Measurements from ENCODE around the gene PIGM.

PIGM gene

GRCh38 chr1:160018347-160018746 lies 13.4 kb downstream of the PIGM start:
- Histone ChIP-seq H4K20me1 (ENCODE audit: insufficient read depth) (no peaks in the 10 kb centered on the region), H3K27me3 (ENCODE audit: insufficient read depth, low read depth) (no peaks in the 10 kb centered on the region), H3K4me2 (no peak overlapping the region), H3K4me1 (ENCODE audit: low read depth, poor library complexity, severe bottlenecking) (no peaks in the 10 kb centered on the region), H3K4me3 (IDR thresholded peaks at IDR 0.05; ENCODE audit: insufficient read depth, low read depth, low read length) (no peak overlapping the region), H3K9ac (no peak overlapping the region), H3K27ac (no peak overlapping the region), H3K79me2 (ENCODE audit: insufficient read depth, low read depth) (no peaks in the 10 kb centered on the region), H2AFZ (ENCODE audit: low read depth) (no peak overlapping the region), H3K36me3 (ENCODE audit: insufficient read depth) (no peaks in the 10 kb centered on the region)
- no peak for TF ChIP-seq CTCF (conservative IDR thresholded peaks at IDR 0.05; ENCODE audit: low read depth, low read length)

- H2AFZ ChIP-seq (ENCODE audit: low read depth): no peak overlapping the region
These were observed 14.2 kb downstream of the PIGM start for GRCh38 chr1:160017592-160017991.

GRCh38 chr1:160011781-160012180 lies 20.0 kb downstream of the PIGM start:
- no peaks in the 10 kb centered on the region for H3K27me3 ChIP-seq (ENCODE audit: insufficient read depth, low read depth)
- H3K36me3 ChIP-seq (ENCODE audit: insufficient read depth): no peaks in the 10 kb centered on the region
- TF ChIP-seq CTCF (conservative IDR thresholded peaks at IDR 0.05; ENCODE audit: low read depth, low read length): no peak
- no peak overlapping the region for H3K4me2 ChIP-seq
- no peak overlapping the region for H2AFZ ChIP-seq (ENCODE audit: low read depth)
- no peaks in the 10 kb centered on the region for H3K79me2 ChIP-seq (ENCODE audit: insufficient read depth, low read depth)
- no peak overlapping the region for H3K9ac ChIP-seq
- H4K20me1 ChIP-seq (ENCODE audit: insufficient read depth): no peaks in the 10 kb centered on the region
- no peaks in the 10 kb centered on the region for H3K4me1 ChIP-seq (ENCODE audit: low read depth, poor library complexity, severe bottlenecking)
- no peak overlapping the region for H3K27ac ChIP-seq
- no peak overlapping the region for H3K4me3 ChIP-seq (IDR thresholded peaks at IDR 0.05; ENCODE audit: insufficient read depth, low read depth, low read length)

More at GRCh38 chr1:160017592-160017991, 14.2 kb downstream of the PIGM start:
- H3K4me1 ChIP-seq (ENCODE audit: low read depth, poor library complexity, severe bottlenecking): no peaks in the 10 kb centered on the region
- no peak overlapping the region for H3K9ac ChIP-seq
- H3K4me3 ChIP-seq (IDR thresholded peaks at IDR 0.05; ENCODE audit: insufficient read depth, low read depth, low read length): no peak overlapping the region
- no peaks in the 10 kb centered on the region for H3K79me2 ChIP-seq (ENCODE audit: insufficient read depth, low read depth)
- H4K20me1 ChIP-seq (ENCODE audit: insufficient read depth): no peaks in the 10 kb centered on the region
- H3K27me3 ChIP-seq (ENCODE audit: insufficient read depth, low read depth): no peaks in the 10 kb centered on the region
- H3K36me3 ChIP-seq (ENCODE audit: insufficient read depth): no peaks in the 10 kb centered on the region
- TF ChIP-seq CTCF (conservative IDR thresholded peaks at IDR 0.05; ENCODE audit: low read depth, low read length): no peak
- no peak overlapping the region for H3K4me2 ChIP-seq
- no peak overlapping the region for H3K27ac ChIP-seq

GRCh38 chr1:160009801-160010200 lies 22.0 kb downstream of the PIGM start:
- H4K20me1 ChIP-seq (ENCODE audit: insufficient read depth): no peaks in the 10 kb centered on the region
- no peaks in the 10 kb centered on the region for H3K36me3 ChIP-seq (ENCODE audit: insufficient read depth)
- H3K4me3 ChIP-seq (IDR thresholded peaks at IDR 0.05; ENCODE audit: insufficient read depth, low read depth, low read length): no peak overlapping the region
- TF ChIP-seq CTCF (conservative IDR thresholded peaks at IDR 0.05; ENCODE audit: low read depth, low read length): no peak
- no peaks in the 10 kb centered on the region for H3K4me1 ChIP-seq (ENCODE audit: low read depth, poor library complexity, severe bottlenecking)
- no peak overlapping the region for H3K4me2 ChIP-seq
- H2AFZ ChIP-seq (ENCODE audit: low read depth): no peak overlapping the region
- H3K79me2 ChIP-seq (ENCODE audit: insufficient read depth, low read depth): no peaks in the 10 kb centered on the region
- H3K9ac ChIP-seq: no peak overlapping the region
- no peaks in the 10 kb centered on the region for H3K27me3 ChIP-seq (ENCODE audit: insufficient read depth, low read depth)
- no peak overlapping the region for H3K27ac ChIP-seq

All from KMS-11 (cell line).